Measurements from ENCODE around the gene RBCK1.
A peak's percentile ranks its signal among the peaks of the same experiment; 100 is the strongest.

RBCK1 gene

DNA sequence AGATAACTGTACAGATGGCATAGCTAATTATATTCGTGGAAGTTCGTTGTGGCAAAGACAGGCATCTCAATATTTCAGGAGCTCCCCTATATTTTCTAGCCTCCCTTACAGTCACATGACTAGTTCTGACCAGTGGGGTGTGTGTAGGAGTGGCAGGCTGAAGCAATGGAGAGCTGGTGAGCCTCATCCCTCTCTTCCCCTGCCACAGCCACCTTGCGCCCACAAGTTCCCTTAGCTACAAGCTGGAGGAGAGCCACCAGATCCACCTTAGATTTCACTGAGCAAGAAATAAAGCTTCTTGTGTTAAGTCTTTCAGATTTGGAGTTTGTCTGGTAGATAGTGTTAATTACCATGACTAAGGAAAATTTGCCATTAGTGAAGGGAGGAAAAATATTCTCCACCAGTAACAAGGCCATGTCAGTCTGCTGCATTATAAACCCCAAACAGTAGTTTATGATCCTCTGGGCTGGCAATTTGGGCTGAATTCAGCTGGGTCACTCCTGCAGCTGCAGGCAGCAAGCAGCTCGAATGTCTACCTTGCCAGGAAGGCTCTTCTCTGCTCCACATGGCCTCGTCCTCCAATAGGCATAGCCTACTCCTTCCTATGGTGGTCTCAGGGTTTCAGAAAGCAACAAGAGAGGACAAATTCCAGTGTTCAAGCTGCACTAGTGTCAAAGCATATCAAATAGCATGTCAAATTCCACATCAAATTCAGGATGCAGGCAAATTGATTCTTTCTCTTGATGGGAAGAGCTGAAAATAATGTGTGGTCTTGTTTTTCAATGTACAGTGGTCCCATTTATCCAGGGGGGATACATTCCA lies 7.4 kb upstream of the RBCK1 start:
- no peak for DNase-seq

DNA sequence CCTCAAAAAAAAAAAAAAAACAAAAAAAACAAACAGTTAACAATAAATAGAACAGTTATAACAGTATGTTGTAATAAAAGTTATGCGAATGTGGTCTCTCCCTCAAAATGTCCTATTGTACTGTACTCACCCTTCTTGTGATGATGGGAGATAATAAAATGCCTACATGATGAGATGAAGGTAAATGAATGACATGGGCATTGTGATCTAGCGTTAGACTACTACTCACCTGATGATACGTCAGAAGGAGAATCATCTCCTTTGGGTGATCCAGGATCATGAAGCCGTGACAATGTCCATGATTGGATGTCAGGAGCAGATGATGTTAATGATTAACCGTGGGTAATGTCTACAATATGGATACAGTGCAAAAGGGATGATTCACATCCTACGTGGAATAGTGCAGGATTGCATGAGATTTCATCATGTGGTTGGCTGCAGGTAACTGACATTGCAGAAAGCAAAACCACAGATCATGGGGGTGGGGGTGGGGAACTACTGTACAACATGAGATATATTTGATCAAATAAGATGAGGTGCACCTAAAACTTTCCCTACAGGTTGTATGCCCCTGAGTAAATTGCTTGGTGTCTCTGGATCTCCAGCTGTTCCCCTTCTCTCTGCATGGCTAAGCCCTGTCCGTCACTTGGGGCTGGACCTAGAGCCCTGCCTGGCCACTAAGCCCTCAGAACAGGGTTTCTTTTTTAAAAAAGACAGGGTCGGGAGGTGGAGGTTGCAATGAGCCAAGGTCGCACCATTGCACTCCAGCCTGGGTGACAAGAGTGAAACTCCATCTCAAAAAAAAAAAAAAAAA lies 6.2 kb upstream of the RBCK1 start:
- DNase-seq, result peak; percentile 89

DNA sequence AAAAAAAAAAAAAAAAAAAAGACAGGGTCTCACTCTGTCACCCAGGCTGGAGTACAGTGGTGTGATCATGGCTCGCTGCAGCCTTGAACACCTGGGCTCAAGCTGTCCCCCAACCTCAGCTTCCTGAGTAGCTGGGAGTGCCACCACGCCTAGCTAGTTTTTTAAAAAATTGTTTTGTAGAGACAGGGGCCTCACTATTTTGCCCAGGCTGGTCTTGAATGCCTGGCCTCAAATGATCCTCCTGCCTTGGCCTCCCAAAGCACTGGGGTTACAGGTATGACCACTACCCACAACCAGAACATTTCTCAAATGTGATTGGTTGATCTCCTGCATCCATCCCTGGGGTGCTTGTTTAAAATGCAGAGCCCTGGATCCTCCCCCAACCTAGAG lies 5.6 kb upstream of the RBCK1 start:
- no peak for DNase-seq

DNA sequence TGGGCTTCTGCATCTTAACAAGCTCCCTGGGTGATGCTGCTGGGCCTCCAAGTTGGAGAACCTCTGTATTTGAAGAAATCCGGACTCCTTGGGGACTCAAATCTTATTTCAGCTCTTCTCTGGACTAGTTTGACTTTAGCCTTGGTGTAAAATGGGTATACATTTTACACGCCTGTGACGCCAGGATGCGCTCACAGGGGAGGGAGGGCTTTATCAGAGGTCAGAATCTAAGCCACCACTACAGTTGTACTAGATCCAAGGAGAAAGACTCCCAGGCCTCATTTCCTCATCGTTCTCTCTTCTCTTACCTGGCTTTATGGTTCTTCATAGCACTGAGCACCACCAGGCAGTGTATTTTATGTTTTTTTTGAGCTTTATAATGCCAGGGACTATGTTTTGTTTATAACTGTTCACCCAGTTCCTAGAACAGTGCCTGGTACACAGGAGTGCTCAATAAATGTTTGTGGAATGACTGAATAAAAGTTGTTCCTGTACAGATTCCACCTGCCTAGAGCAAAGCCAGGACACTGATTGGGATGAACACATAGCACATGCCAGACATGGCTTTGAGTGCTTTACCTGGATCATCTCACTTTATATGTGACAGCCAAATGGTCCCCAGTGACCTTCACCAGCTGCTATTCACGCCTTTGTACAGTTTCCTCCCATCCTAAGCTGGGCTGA lies 5.1 kb upstream of the RBCK1 start:
- no peak for DNase-seq

DNA sequence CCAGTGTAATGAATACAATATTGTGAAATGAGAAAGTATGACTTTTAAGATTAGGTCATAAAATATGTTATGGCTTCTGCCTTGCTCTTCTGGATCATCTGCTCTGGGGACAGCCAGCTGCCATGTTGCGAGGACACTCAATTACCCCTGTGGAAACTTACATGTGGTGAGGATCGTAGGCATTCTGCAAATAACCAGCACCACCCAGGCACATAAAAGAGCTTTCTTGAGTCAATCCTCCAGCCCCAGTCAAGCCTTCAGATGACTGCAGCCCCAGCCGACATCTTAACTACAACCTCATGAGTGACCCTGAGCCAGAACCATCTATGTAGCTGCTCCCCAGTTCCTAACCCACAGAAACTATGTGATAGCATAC lies 4.5 kb upstream of the RBCK1 start:
- DNase-seq, result no peak

DNA sequence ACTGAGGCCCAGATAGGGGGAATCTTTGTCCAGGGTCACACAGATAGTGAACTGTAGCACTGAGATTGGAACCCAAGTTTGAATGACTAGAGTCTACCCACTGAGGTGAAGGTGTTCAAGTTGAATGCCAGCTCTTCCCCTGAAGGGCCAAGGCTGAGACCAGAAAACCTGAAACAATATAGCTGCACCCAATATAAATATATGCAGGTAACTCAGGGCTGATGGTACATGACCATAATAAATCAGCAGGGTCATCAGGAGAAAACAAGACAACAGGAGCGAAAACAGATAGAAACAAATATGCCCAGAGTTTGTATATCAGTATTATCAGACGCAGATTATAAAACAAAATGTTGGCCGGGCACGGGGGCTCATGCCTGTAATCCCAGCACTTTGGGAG lies 4.0 kb upstream of the RBCK1 start:
- DNase-seq, result no peak

DNA sequence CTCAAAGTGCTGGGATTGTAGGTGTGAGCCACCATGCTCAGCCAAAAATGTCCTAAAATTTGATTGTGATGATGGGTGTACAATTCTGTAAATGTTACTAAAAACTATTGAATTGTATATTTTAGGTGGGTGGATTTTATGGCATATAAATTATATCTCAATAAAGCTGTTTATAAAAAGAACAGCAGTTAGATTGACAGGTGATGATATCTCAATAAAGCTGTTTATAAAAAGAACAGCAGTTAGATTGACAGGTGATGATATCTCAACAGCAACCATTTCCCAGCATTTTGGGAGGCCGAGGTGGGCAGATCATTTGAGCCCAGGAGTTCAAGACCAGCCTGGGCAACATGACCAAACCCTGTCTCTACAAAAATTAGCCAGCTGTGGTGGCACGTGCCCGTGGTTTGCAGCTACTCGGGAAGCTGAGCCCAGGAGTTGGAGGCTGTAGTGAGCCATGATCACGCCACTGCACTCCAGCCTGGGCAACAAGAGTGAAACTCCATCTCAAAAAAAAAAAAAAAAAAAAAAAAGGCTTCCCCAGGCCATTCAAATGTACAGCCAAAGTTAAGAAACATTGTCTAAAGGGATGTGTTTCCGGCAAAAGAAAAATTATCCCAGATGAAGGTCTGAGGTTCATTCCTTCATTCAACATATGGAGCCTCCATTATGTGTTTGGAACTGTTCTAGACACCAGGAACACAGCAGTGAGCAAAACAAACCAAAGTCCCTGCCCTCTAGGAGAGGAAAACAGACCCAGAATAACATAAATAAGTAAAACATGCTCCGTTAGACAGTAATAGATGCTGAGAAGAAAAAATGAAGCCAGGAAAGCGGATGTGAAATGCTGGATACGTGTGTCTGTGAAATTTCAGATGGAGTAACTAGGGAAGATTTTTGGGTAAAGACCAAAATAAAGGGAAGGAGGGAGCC lies 1.6 kb upstream of the RBCK1 start:
- DNase-seq, result no peak

DNA sequence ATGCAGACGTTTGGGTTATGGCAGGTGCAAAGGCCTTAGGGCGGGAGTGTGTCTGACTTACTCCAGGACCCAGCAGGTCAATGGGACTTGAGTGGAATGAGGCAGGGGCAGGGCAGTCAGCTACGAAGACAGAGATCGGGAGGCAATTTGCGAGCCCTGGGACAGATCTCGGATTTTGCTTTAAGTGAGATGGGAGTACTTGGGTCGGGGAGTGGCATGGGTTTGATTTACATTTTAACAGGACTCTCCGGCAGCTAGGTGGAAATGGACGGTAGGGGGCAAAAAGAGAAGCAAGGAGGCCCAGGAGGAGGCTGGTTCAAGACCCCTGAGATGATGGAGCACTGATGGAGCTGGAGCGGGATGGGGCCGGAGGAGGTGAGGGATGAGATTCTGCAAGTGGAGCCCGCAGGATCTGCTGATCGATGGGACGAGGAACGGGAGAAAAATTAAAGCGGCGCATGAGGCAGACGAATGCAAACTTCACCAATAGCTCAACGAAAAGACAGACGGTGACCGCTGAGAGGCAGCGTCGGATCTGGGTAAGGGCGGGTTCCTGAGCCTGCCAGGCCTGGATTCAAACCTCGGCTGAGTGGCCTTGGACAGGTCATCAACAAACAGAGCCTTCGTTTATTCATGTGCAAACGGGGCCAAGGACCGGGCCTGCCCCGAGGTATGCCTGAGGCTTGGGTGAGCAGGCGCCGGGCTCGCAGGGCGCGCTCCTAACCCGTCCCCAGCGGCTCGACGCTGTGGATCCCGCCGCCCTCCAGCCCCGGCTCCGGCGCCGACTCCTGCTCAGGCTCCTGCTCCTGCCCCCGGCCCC lies 756 bp upstream of the RBCK1 start:
- DNase-seq, result peak; percentile 82

DNA sequence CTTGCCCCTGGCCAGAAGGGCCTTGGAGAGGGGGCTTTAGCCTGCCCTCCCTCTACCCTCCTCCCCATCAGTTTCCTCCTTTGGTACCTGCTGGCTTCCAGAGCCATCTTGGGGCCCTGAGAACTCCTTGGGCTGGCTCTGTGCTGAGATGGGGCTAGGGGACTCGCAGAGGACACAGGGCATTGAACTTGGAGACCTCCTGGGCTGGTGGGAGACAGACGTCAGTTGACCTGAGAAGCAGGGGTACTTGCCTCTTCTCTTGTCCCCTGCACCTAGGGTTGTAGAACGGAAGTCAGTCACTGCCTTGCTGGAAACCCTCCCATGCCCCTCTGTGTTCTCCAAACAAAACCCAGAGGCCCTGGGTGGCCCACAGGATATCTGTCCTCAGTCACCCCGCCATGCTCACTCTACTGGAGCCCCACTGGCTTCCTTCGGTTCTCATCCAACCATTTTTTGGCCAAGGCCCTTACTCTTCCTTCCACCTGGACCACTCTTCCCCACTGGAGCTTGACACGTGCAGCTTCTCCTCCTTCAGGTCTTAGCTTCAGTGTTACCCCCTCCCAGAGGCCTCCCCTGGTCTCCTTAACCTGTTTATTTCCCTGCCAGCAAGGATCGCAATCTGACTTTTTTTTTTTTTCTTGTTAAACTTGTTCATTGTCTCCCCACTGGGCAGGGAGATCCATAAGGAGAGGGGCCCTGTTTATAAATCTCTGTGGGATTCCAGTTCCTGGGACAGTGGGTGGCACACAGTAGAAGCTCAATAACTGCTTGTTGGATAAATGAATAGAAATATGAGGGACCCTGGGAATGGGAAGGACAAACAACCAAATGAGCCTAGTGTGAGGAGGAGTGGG lies 971 bp downstream of the RBCK1 start:
- DNase-seq, result no peak

DNA sequence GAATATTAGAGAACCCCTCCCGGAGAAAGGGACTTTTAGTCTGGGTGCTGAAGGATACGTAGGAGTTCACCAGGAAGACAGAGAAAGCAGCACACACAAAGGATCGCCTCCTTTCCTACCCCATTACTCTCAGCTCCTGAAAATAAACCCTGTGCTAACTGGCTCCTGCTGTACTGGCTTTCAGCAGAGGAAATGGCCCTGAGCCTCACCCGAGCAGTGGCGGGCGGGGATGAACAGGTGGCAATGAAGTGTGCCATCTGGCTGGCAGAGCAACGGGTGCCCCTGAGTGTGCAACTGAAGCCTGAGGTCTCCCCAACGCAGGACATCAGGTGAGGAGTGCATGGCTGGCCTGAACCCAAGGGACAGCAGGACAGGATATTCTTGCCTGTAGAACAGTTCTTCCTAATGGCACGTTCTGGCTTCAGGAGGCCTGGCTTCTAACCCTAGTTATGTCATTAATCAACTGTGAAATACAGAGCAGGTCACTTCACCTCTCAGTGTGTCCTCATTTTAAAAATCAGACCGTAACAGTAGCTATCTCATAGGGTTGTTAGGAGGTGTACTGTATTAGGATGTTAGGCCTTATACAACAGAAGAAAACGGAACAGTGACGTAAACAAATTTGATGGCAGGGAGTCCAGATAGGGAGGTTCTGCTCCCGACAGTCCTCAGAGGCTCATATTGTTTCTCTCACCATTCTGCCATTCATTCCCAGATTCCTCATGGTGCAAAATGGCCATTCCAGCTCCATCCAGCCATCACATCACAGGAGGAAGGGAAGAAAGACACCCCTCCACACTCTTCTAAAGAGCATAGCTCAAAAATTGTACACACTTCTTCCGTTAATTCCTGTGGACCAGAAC lies 1.8 kb downstream of the RBCK1 start:
- no peak for DNase-seq

DNA sequence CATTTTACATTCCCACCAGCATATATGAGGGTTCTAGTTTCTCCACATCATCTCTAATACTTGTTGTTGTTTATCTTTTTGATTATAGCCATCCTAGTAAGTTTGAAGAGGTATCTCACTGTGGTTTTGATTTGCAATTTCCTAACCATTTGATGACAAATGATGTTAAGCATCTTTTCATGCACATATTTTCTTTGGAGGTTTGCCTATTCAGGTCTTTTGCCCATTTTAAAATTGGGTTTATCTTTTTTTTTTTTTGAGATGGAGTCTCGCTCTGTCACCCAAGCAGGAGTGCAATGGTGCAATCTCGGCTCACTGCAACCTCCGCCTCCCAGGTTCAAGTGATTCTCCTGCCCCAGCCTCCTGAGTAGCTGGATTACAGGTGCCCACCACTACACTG lies 4.0 kb downstream of the RBCK1 start:
- no peak for DNase-seq

DNA sequence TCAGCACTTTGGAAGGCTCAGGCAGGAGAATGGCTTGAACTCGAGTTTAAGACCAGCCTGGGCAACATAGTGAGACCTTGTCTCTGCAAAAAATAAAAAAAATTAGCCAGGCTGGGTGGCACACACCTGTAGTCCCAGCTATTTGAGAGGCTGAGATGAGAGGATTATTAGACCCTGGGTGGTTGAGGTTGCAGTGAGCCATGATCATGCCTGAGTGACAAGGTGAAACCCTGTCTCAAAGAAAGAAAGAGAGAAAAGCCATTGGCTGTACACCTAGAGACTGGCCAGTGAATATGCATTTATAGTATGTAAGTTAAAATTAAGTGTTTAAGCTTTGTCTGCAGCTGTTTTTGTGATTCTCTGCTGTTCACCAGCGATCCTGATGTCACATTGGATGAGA lies 6.1 kb downstream of the RBCK1 start:
- DNase-seq, result no peak

DNA sequence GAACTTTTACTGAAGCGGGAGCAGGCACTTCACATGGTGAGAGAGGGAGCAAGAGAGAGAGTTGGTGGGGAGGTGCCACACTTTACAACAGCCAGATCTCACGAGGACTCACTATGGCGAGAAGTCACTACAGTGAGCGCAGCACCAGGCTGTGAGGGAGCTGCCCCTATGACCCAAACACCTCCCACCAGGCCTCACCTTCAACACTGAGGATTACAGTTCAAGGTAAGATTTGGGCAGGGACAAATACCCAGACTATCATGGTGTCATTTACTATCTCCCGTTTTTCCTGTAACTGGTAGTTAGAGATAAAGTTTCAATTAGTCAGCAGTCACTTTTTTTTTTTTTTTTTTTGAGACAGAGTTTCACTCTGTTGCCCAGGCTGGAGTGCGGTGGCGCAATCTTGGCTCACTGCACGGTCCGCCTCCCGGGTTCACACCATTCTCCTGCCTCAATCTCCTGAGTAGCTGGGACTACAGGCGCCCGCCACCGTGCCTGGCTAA lies 7.8 kb downstream of the RBCK1 start:
- DNase-seq, result no peak

DNA sequence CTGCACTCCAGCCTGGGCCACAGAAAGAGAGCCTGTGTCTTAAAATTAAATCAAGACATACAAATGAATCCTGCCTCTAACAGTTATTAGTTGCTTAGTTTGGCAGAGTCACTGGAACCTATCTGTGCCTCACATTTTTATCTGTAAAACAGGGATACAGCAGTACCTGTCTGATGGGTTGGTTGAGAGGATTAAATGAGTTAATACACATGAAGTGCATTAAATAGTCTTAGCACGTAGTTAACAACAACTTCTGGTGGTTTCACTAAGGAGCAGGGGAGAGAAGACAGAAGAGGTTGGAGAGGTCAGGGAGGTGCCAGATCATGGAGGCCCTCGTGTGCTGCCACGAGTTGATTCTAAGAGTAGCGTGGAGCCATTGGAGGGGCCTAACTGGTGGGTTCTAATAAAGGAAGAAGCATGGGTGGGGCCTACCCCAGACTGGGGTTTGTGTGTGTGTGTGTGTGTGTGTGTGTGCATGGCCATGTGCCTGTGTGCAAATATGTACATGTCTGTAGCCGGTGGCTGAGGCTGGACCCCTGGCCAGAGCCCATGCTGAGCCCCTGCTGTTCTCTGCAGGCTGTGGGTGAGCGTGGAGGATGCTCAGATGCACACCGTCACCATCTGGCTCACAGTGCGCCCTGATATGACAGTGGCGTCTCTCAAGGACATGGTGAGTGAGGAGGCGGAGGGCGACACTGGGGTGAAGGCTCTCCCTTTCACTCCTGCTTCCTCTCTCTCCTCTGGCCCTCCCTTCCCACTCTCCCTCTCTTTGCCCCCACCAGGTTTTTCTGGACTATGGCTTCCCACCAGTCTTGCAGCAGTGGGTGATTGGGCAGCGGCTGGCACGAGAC lies 9.1 kb downstream of the RBCK1 start:
- no peak for DNase-seq

DNA sequence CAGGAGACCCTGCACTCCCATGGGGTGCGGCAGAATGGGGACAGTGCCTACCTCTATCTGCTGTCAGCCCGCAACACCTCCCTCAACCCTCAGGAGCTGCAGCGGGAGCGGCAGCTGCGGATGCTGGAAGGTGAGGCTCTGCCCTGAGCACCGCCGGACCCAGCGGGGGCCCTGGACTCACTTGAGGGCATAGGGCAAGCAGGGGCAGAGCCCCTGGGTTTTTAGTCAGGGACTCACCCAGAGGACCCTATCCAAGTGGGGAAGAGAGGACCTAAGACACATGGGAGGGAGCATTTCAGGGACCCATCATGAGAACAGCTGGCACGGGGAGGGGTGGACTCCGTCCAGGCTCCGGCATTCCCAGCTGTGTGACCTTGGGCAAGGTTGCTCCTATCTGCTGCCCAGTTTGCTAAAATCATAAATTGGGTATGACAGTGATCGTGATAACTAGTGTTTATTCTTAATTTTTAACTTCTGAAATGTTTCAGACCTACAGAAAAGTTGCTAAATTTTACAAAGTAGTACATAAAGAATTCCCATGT lies 9.8 kb downstream of the RBCK1 start:
- DNase-seq, result no peak

DNA sequence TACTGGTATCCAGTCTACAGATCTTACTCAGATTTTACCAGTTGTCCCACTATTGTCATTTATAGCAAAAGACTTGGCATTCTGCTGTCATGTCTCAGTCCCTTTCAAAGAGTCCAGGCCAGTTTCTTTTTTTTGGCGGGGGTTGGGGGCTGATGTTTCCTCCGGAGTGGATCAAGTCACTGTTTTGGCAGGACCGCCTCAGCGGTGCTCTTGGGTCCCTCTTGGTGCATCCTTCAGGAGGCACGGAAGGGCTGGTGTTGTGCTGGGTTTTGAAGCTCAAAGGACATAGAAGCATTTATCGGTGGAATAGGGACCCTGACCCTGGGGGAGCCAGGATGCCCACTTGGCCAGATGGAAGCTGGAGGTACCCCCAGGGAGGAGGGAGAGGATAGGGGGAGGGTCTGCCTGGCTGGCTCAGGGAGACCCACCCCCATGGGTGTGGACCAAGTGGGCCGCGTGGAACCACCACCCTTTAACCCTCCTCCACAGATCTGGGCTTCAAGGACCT lies 10.8 kb downstream of the RBCK1 start:
- no peak for DNase-seq

DNA sequence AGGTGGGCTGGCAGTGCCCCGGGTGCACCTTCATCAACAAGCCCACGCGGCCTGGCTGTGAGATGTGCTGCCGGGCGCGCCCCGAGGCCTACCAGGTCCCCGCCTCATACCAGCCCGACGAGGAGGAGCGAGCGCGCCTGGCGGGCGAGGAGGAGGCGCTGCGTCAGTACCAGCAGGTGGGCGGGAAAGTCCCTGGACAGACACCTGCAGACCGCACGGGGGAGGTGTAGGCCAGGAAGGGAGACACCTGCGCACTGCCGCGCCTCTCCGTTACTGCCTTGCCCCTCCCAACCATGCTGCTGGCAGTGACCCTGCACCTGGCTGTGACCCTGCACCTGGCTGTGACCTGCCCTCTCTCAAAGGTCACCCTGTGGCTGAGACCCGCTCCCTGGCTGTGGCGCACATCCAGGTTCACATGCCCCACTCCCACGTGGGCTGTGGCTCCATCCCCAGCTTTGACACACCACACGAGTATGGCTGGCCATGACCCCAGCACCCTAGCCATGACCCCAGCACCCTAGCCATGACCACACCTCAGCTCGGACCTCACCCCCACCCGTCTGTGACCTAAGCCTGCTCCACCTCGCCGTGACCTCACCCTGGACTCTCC lies 11.6 kb downstream of the RBCK1 start:
- DNase-seq, result no peak
